NCI-H2171 treated with DMSO at 0.1 percent for 48 hours (cell line): ENCODE results near the gene GAS7.
"Not testable (repeated sequence)": the region's sequence is repeated elsewhere in the genome, so short reads cannot be mapped to it uniquely, and the experiment has no call there.

Experiments used
- DNase-seq: peaks from one replicate; lab custom pipeline; 2025; lab: John Stamatoyannopoulos, UW

GAS7 gene

DNA sequence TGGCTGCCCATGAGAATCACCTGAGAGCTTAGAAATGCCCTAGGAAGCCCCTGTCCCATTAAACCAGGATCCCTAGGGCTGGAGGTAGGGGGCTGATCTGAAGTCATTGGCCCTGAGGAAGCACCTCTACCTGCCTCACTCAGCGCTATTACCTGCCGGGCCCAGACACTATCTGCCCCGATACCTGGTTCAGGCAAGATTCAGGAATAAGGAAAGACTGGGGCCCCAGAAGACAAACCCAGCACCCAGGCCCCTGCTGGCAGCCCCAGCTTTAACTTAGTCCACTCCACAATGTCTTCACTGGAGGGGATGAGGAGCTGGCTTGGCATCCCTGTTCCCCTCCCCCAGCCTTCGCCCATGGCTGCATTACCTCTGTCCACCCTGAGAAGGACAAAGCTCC lies 126.3 kb downstream of the GAS7 start:
- DNase-seq, result no peak

DNA sequence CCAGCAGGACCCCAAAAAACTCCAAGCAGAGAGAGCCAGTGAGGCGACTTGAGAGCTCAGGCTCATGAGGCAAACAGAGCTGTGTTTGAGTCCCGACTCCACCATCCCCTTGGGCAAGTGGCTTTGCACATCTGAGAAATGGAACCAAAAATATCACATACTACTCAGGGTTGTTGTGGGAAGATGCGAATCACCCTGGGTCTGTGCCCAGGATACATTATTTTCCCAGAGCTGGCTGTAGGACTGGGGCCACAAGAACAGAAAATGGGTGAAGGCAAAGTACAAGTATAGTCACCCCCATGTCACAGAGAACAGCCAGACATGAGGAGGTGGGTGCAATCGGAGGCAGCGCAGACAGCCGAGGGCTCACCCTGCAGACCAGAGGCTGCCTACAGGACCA lies 127.3 kb downstream of the GAS7 start:
- DNase-seq, result no peak

DNA sequence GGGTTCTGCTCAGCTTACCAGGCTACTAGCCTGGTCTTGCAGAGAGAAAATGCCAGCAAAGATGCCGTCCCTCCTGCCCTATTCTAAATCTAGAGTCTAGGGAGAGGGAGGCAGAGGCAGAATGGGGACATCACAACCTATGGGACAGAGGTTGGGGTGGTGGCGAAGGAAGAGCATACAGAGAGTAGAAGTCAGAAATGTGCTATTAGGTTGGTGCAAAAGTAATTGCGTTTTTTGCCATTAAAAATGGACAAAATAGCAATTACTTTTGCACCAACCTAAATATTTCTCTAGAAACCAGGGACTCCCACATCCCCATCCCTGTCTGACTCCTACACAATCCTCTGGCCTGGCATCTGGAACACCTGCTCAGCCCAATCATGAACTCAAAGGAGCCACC lies 127.7 kb downstream of the GAS7 start:
- no peak for DNase-seq

DNA sequence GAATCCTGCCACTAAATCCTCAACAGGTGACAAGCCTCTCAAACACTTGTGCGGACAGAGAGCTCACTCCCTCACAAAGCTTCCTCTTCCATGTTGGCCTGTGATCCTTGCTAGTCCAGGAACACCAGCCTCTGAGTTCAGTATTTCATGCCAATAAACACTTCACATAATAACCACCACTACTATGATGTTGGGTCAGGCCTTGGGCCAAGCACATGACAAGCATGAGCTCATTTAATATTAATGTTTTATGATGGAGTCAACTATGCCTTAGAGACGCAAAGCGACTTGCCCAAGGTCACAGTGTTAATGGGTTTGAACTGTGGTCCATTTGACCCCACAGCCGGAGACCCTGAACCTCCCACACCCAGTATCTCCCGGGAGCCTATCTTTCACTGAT lies 129.1 kb downstream of the GAS7 start:
- DNase-seq, result no peak

DNA sequence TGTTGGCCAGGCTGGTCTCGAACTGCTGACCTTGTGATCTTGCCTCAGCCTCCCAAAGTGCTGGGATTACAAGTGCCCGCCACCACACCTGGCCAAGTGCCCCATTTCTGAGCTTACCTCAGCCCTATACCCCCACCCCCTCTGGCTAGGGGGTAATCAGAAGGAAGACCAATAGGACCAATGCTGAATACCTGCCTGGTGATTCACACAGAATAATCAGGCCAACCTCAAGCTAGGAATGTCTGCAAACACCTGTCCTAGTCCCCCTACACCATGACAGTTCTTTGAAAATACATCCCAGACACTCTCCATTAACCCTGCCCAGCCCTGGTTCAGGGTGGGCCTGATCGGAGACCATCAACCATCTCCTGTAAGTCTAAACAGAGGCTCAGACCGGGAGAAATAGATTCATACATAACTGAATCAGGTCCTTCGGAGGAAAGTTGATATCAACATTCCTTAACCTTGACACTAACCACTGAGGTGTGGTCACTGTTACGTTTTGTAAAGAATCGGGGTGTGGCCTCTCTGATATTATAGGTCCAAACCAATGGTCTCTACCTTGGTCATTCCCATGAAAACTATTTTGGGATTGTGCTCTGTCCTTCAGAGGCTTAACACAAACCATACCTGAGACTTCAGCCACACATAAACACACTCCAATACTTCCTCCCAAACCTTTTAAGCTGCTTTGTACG lies 130.8 kb downstream of the GAS7 start:
- DNase-seq, result no peak

DNA sequence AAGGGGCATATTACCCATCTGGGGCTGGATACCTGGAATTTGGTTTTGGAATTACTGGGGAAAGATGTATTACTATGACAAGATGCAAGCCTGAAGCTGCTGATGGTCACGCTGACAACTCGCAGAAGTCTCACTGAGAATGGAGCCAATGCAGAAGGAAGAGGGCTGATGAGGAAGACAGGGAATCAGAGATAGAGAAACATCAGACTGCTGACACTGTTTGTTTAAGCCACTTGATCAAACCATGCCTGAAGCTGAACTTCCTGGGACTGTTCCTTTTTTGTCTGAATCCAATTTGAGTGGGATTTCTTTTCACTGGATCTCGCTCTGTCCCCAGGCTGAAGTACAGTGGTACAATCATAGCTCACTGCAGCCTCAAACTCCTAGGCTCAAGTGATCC lies 133.9 kb downstream of the GAS7 start:
- DNase-seq, result no peak

DNA sequence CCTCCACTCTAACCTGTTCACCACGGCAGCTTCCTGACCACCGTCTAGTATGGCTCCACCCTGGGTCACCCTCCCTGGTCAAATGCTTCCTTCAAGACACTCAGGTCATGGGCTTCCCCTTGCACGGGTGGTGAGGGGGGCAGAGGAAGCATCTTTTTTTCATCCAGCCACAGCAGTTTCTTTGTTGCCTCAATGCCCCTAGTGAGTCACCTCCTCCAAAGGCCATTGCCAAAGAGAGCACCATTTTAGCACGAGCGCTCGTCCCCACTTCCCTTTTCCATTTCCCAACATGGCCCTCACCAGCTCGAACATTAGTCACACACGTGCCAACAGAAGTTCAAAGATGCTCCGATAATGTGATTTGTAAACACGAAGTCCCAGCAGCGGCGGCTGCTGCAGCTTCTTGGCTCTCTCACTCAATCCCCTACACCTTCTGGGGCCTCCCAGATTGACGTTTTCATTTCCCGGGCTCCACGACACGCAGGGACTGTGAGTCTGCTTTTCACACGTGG lies 134.6 kb downstream of the GAS7 start:
- no peak for DNase-seq

DNA sequence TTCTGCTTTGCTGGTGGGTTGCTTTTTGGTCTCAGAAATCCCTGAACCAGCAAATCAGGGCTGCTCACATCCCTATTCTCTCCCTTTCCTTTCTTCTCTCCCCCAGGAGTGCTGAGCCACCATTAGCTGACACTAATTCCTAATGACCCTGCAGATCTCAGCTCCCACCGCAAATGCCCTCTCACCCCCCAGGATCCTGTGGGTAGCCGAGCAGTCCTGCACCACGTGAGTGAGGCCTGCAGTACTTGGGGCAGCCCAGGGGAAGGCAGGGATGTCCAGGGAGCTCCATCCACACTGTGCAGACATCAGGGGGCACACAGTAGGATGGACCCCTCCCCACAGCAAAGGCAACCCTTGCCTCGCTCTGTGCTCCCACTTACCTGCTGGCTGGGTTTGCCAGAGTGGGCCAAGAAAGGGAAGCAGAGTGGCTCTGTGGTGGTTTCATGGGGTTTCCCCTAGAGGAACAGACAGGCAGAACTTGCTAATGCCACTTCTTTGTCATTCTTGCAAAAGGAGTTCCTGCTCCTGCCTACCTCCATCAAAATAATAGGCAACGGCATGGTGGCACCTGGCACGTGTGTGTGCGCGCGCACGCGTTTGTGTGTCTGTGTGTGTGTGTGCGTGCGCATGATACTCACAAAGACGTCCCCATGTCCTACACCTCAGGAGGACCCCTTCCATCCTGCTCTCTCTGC lies 135.6 kb downstream of the GAS7 start:
- no peak for DNase-seq

DNA sequence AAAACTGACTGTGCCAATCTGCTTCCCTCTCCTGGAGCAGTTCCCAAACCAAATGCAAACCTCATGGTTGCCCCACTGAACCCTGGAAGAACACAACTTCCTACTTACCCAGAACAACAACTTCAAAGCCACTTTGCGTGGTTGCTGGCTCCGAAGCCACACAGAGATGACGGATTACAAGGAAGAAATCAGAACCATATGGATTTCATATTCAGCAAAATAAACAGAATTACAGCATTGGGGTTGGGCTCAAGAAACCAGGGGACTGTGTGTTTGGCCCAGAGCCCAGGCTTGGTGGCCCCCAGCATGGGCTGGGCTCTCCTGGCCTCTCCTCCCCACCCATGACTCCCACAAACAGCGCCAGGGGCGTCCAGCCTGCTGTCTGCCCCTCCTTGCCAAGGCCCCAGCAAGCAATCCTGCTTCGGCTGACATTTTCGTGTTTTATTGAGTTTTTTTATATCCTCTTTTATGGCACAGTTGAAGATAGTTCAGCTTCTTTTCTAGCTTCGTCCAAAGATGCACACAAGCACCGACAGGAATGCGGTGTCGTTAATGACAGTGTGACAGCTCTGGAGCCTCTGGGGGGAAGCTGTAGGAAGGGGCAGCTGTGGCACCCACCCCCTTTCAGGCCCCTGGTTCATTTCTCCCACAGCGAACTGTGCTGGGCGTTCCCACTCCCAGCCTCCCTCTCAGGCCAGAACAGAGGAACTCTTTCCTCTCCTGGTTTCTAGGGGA lies 137.1 kb downstream of the GAS7 start:
- DNase-seq, result no peak

DNA sequence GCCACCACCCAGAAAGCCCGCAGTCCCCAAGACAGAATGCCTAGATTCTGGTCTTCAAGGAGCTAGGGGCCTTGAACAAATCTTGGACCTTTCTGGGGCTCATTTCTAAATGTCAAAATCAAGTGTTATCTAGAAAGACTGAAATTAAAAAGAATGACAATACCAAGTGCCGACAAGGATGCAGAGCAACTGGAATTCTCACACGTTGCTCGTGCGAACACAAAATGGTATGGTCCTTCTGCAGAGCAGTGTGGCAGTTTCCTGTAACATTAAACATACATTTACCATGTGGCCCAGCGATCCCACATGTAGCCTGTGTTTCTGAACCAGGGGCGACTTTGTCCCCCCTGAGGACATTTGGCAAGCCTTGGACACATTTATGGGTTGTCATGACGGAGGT lies 137.9 kb downstream of the GAS7 start:
- DNase-seq, result no peak

DNA sequence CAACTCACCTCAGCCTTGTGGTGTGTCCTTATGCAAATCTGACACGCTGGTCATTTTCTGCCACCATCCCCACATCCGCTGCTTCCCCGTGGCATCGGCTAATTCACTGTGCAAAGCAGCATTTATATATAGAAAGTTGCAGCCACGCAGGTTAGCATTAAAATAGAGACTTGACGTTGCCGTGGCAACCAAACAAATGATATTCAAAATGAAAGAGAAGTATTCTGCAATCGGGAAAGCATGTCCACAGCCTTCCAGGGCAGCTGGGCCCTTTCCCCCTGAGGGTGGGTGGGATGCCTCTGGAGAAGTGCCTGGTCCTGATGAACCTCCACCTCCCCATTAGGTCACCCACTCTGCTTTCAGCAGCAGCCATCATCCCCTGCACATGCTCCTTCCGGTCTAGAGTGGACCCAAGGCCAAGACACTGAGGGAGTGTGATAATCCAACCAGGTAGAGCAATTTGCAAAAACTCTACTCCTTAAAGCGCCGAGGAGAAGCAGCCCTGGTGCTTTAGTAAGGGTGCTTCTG lies 138.7 kb downstream of the GAS7 start:
- no peak for DNase-seq

DNA sequence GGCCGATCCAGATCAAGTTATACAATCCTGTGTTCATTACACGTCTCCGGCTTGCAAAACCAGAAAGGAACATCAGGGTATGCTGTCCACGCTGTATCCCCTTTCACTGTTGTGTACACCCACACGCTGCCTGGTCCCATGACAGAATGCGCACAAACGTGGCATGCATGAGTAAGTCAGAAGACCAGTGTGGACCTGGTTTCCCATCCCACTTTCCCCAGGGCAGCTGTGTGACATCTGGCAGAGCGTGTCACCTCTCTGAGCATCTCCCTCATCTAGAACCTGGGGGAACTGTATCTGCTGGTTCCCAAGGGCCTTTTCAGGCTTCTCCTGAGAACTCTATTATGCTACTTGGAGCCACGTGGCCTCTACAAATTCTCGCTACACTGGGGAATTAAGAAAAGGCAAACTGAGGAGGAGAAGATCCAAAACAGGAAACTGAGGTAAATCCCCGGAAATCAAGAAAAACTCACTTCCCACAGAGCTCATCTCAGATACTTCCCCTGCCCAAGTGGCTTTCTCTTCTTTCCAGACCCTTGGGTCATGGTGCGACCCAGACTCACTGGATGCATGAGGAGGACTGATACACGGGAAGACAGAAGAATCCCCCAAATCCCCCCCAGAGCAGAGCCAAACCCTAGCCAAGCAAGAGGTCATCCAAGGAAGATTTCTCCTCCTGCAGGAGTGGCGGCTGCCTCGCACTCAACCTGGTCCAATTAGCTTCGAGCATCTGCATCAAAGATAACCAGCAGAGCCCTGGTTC lies 139.3 kb downstream of the GAS7 start:
- no peak for DNase-seq

DNA sequence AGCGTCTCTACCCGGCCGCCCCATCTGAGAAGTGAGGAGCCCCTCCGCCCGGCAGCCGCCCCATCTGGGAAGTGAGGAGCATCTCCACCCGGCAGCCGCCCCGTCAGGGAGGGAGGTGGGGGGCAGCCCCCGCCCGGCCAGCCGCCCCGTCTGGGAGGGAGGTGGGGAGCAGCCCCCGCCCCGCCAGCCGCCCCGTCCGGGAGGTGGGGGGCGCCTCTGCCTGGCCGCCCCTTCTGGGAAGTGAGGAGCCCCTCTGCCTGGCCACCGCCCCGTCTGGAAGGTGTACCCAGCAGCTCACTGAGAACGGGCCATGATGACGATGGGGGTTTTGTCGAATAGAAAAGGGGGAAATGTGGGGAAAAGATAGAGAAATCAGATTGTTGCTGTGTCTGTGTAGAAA lies 140.9 kb downstream of the GAS7 start:
- not testable (repeated sequence) for DNase-seq

DNA sequence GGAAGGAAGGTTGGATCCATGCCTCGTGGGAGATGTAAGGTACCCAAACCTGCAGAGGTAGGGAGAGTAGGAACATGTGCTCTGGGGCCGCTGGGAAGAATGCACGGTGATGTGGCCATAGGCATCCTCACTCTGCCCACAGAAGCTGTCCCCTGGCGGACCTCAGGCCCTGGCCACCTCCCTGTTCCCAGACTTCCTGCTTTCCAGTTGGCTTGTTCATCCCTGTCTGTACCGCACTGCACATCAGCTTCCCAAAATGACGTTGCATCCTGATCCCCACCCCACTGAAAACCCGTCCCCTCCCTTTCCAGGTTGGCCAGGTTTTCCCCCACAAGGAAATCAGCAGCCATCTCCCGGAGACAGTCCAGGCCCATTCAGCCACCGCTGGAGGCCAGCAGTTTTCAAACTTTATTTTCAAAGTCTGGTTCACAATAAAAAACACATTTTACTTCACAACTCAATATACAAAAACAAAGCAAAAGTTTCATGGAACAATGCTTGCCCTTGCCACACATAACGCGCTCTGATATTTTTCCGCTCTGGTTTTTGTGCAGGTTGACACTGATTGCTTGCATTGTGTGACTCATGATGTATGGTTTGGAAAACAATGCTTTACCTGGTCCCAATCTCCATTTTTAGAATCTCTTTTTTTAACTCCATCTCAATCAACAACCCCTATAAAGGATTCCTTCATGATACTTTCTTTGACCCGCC lies 143.0 kb downstream of the GAS7 start:
- DNase-seq, result no peak

DNA sequence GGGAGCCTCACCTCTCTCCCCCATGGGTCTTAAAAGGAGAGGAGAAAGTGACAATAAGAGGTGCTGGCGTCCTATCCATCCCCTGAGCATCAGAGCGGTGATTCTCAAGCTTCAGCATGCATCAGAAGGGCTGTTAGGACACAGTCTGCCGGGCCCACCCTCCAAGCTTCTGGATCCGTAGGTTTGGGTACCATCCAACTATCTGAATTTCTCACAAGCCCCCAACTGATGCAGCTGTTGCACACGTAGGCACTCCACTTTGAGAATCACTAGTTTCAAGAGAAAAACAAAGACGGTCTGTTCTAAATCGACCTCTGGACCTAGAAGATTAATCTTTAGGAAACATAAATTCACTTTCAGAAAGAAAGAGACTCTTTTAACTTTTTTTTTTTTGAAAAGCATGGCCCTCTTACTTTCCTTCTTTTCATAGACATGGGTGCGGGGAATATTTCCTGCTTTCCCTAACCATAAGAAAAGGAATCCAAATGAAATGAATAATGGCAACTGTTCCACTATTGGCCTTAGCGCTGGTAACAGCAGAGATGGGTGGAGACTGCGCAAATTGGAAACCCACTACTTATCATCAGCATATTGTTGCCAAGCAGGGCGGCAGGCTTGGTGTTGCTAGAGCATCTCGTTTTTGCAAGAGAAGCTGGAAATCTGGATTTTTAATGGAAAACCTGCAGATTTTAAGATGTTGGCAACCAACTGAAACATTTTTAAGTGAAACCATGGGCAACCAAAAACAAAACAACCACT lies 144.4 kb downstream of the GAS7 start:
- no peak for DNase-seq

DNA sequence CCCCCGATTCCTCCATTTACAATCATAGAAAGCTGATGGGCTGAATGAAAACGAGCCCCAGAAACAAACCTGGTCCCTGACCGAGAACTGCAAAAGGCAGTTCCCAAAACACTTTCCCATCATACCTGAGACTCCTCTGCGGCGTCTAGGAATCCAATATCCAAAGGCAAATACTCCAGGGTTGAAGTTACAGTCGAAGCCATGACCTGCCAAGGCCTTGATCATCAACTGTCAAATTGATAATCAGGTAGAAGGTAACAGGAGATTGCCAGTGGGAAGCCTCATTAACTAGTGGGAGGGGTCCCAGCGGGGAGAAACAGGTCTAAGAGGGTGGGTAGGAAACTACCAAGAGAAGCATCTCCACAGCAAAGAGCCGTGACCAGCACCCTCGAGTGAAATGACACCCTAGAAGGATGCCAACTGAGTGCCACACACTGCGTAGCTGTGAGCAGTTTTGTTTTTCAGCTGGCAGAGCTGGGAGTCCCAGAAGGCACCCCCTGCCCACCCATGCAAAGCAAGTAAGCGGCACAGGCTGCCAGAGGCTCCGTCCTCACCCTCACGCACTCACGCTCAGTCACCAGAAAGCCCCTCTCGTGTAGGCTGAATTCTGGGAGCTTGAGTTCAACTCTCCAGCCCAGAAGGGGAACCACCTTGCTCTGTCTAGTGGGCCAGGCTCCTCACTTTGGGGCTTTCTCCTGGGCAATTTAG lies 146.1 kb downstream of the GAS7 start:
- no peak for DNase-seq

DNA sequence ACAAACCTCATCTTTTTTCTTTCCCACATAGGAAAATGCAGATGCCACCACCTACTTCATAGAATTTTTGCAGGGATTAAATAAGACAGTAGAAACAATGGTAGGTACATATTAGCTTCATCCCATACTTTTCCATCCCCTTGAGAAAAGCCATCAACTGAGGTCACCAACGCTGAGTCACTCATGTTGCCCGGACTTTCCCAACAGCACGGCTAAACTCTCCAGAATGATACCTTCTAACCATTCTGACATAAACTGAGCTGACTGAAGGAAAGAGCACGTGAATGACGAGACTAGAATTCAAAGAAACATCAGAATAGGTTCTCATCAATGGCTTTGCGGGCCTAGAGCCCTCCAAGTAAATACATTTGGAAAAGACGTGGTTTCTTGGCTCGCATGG lies 147.3 kb downstream of the GAS7 start:
- no peak for DNase-seq

DNA sequence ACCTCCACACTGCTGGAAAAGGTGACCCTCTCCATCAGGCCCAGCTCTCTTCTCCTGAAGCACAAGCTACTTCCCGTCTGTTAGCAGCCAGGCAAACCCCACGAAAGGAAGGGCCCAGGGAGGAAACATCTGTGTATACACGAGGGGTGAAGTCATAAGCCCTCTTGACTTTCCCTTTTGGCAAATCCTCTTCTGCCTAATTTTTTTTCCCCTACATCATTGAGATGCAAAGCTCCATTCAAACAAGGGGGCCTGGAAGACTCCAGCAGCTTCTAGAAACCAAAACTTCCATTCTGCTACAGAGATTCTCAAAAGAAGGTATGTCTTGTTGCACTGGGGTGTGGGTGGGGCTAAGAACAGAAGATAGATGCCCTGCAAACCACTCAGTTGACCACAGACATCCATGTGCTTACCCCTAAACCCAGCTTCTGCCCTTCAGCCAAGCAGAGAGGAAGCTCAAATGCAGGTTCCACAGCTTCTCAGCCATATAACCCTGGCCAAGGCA lies 147.8 kb downstream of the GAS7 start:
- DNase-seq, result no peak

DNA sequence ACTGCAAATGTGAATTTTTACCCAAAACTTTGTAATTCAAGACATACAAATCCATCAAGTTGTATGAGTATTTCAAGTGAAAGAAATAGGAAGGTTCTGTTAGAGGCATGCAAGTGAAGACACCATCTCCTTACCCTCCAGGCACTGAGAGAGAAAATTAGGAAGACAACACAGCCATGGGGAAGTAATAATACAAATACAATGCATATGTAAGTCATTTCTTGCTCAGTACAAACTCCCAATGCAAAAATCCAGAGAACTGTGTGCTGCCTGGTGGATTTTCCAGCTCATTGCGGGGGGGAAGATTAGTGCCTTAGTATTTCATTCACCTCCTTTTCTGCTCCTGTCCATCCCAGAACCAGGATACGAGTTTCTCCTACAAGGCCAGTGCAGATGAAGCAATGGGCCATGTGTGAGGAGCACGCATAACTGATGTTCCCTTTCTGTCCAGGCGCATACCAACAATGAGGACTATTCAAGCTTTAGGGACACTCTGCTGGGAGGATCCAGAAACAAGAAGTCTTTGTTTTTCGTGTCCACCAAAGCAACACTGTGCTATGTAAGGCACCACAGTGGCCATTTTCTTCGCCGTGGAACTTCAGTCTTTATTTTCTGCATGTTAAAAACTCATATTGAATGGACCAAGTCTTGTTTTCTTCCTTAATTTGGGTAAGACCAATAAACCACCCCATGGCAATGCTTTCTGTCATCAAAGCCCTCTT lies 149.6 kb downstream of the GAS7 start:
- DNase-seq, result no peak
